Left lung (tissue), 10 donors: Measurements from ENCODE around the gene EXOC3. TPM values are rescaled to one million over a fixed set of nuclear protein-coding genes. Genes with fewer than 3 reads are reported as not detected.

Experiments
- ATAC-seq: fragments of 200-7000 bp; cut with Tn5 transposase; one replicate; pipeline ENCODE4 v1.9.1; 2020; ENCODE audit warnings: moderate library complexity
- DNase-seq, 4 donors: peaks; one replicate each; pipeline ENCODE4 v3.0.0-alpha.2; 2013 to 2020
- H3K27ac ChIP-seq, 2 donors: fragments of 200-600 bp; sonication (generic) in 1 of 2; one replicate each; pipeline versions ENCODE4 v1.5.0 to v1.8.0; 2020 to 2021
- H3K27me3 ChIP-seq, 2 donors: fragments of 200-600 bp; sonication (generic) in 1 of 2; one replicate each; pipeline versions ENCODE4 v1.5.0 to v1.8.0; 2020 to 2021
- H3K36me3 ChIP-seq, 2 donors: fragments of 200-600 bp; sonication (generic) in 1 of 2; one replicate each; pipeline versions ENCODE4 v1.5.0 to v1.8.0; 2020 to 2021
- H3K4me1 ChIP-seq, 2 donors: fragments of 200-600 bp; one replicate each; pipeline ENCODE4 v1.8.0; 2021
- H3K4me3 ChIP-seq, 2 donors: fragments of 200-600 bp; sonication (generic) in 1 of 2; one replicate each; pipeline versions ENCODE4 v1.5.0 to v1.8.0; 2020 to 2021; ENCODE audit warnings: mild to moderate bottlenecking in 1 of 2
- H3K9me3 ChIP-seq, 2 donors: fragments of 200-600 bp; sonication (generic) in 1 of 2; one replicate each; pipeline versions ENCODE4 v1.5.0 to v1.8.0; 2020 to 2021
- CTCF ChIP-seq, 2 donors: fragments of 200-600 bp; sonication (generic) in 1 of 2; IDR thresholded peaks; one replicate each; pipeline versions ENCODE4 v1.5.0 to v1.8.0; 2021; ENCODE audit warnings: antibody characterized with exemption in 2 of 2
- intact Hi-C, 2 donors: fragments of 100-400 bp; cut with DNase I; formaldehyde crosslinking; loops; one replicate each; pipeline versions ENCODE4 v1.11.2 to v1.14.2; 2022
- polyA plus RNA-seq, 6 donors: library from polyadenylated mRNA; unstranded; fragments of 120-200 nt; gene quantifications; one replicate each; pipeline ENCODE4 v1.2.1, GENCODE V29; 2013; ENCODE audit not compliant: insufficient read length in 6 of 6
- total RNA-seq, 2 donors: library from RNA; stranded (reverse); fragmentation: NEBNext Ultra II Directional; extraction: Animal tissue kit (Norgen Biotek cat#: 25700); gene quantifications; one replicate each; pipeline ENCODE4 v1.2.1, GENCODE V29; 2021
- donor health status: DM: no; HTN: yes; CAD: no.
- donor health status: DM: no; HTN: no; CAD: no.

EXOC3 gene
- total and polyA plus RNA-seq, 8 donors, result 43.8 to 62.4 (median 57.0) TPM

GRCh38 chr5:478982-479535, 36.1 kb downstream of the EXOC3 start:
- Histone ChIP-seq H3K27me3 (peaks cover 32 to 92% of the 10 kb centered on the region in 2 donors), H3K27ac (no peak overlapping the region), H3K4me1 (peaks cover 4 to 7% of the 10 kb centered on the region in 2 donors), H3K4me3 (no peak overlapping the region), H3K36me3 (no peaks in the 10 kb centered on the region), H3K9me3 (no peaks in the 10 kb centered on the region)
- TF ChIP-seq CTCF (IDR thresholded peaks at IDR 0.05), result no peak
- ATAC-seq (no peak), DNase-seq (peak in 1 of 4 donors; percentile 73)
- intact Hi-C loops, result no loop called here

- intact Hi-C loops, result no loop called here
These were observed 36.8 kb downstream of the EXOC3 start for GRCh38 chr5:479566-480319.

GRCh38 chr5:481347-481746, 38.4 kb downstream of the EXOC3 start:
- ATAC-seq, result no peak
- H3K4me3 ChIP-seq, result no peak overlapping the region
- intact Hi-C loops, result no loop called here
- no peaks in the 10 kb centered on the region for H3K9me3 ChIP-seq
- no peak overlapping the region for H3K27ac ChIP-seq
- TF ChIP-seq CTCF (IDR thresholded peaks at IDR 0.05), result no peak
- H3K36me3 ChIP-seq, result no peaks in the 10 kb centered on the region
- DNase-seq, result no peak
- no peaks in the 10 kb centered on the region for H3K4me1 ChIP-seq
- H3K27me3 ChIP-seq, result peaks cover 15 to 96% of the 10 kb centered on the region in 2 donors

More at GRCh38 chr5:479566-480319, 36.8 kb downstream of the EXOC3 start:
- peaks cover 31 to 96% of the 10 kb centered on the region in 2 donors for H3K27me3 ChIP-seq
- DNase-seq (no peak), ATAC-seq (no peak)
- H3K27ac ChIP-seq, result no peak overlapping the region
- TF ChIP-seq CTCF (IDR thresholded peaks at IDR 0.05), result no peak
- no peaks in the 10 kb centered on the region for H3K9me3 ChIP-seq
- H3K36me3 ChIP-seq, result no peaks in the 10 kb centered on the region
- H3K4me3 ChIP-seq, result no peak overlapping the region
- peaks cover 3 to 5% of the 10 kb centered on the region in 2 donors for H3K4me1 ChIP-seq

GRCh38 chr5:482021-482420, 39.0 kb downstream of the EXOC3 start:
- Histone ChIP-seq H3K4me3 (no peak overlapping the region), H3K27me3 (peaks cover 9 to 92% of the 10 kb centered on the region in 2 donors), H3K27ac (no peak overlapping the region), H3K9me3 (no peaks in the 10 kb centered on the region), H3K4me1 (no peaks in the 10 kb centered on the region), H3K36me3 (no peaks in the 10 kb centered on the region)
- ATAC-seq (no peak), DNase-seq (no peak)
- no peak for TF ChIP-seq CTCF (IDR thresholded peaks at IDR 0.05)
- intact Hi-C loops, result no loop called here

- Histone ChIP-seq H3K9me3 (no peaks in the 10 kb centered on the region), H3K27ac (no peak overlapping the region), H3K4me1 (no peaks in the 10 kb centered on the region), H3K27me3 (peaks cover 7 to 87% of the 10 kb centered on the region in 2 donors), H3K36me3 (no peaks in the 10 kb centered on the region), H3K4me3 (no peak overlapping the region)
- ATAC-seq (no peak), DNase-seq (no peak)
- TF ChIP-seq CTCF (IDR thresholded peaks at IDR 0.05), result no peak
- intact Hi-C loops, result no loop called here
These were observed 39.5 kb downstream of the EXOC3 start for GRCh38 chr5:482506-482905.
